Activated CD8-positive, alpha-beta memory T cell treated with anti-CD3 and anti-CD28 coated beads, Interleukin-2, amount 50 U/mL, for 4 hours (primary cell): Measurements from ENCODE around the gene APOA4.
"Not testable (repeated sequence)": the region's sequence is repeated elsewhere in the genome, so short reads cannot be mapped to it uniquely, and the experiment has no call there.

ENCODE experiments used
- DNase-seq: peaks from one replicate; pipeline ENCODE4 v3.0.0-alpha.2; 2020

Gene APOA4

DNA sequence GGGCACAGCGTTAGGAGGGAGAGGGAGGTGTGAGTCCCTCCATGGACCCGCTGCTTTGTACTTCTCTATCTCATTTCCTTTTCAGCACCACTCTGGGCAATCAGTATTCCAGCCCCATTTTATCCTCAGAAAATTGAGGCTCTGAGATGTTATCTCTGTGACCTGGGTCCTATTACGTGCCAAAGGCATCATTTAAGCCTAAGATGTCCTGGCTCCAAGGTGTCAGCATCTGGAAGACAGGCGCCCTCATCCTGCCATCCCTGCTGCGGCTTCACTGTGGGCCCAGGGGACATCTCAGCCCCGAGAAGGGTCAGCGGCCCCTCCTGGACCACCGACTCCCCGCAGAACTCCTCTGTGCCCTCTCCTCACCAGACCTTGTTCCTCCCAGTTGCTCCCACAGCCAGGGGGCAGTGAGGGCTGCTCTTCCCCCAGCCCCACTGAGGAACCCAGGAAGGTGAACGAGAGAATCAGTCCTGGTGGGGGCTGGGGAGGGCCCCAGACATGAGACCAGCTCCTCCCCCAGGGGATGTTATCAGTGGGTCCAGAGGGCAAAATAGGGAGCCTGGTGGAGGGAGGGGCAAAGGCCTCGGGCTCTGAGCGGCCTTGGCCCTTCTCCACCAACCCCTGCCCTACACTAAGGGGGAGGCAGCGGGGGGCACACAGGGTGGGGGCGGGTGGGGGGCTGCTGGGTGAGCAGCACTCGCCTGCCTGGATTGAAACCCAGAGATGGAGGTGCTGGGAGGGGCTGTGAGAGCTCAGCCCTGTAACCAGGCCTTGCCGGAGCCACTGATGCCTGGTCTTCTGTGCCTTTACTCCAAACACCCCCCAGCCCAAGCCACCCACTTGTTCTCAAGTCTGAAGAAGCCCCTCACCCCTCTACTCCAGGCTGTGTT, 5.8 kb upstream of the APOA4 start:
- no peak for DNase-seq

DNA sequence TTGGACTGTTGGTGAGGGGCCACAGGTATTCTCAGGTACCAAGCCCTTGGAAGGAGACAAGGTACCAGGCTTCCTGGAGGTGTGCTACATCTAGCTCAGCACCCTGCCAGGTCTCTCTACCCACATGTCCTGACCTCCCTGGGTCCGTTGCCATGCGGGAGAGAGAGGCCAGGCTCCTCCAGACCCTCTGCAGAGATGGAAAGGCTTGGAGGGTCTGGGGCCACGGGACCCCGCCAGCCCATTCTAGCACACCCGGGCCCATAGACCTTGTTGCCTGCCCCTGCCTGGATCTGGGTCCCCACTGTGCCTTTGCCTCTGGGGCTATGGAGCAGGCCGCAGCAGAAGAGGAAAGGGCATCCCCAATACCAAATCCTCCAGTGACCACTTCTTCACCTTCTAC, 4.4 kb upstream of the APOA4 start:
- DNase-seq = no peak

DNA sequence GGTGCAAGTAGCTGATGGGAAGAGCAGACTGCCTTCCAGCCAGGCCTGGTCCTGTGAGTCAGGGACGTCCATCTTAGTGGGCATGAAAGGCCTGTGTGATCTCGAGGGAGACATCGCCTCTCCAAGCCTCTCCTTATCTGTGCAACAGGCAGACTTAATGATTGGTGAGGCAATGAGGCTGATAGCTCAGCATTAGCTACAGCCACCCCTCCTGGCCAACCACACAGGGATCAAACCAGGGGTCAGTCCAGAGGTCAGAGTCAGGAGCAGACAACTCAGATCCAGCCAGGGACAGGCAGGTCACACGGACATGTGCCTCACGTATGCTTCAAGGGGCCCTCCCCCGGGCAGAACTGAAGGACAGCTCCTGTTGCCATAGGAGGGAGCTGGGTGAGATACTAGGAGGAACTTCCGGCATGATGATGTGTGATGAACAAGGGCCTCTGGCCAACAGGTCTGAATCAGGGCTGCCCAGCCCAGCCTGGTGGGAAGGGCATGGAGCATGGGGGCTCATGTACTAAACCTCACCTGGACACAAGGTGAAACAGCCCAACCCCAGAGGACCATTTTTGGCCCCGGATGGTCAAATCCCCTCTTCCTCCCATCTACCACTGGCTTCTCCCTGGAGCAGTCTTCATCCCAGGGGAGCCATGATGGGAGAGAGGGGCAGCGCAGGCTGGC, 3.8 kb upstream of the APOA4 start:
- DNase-seq = no peak

DNA sequence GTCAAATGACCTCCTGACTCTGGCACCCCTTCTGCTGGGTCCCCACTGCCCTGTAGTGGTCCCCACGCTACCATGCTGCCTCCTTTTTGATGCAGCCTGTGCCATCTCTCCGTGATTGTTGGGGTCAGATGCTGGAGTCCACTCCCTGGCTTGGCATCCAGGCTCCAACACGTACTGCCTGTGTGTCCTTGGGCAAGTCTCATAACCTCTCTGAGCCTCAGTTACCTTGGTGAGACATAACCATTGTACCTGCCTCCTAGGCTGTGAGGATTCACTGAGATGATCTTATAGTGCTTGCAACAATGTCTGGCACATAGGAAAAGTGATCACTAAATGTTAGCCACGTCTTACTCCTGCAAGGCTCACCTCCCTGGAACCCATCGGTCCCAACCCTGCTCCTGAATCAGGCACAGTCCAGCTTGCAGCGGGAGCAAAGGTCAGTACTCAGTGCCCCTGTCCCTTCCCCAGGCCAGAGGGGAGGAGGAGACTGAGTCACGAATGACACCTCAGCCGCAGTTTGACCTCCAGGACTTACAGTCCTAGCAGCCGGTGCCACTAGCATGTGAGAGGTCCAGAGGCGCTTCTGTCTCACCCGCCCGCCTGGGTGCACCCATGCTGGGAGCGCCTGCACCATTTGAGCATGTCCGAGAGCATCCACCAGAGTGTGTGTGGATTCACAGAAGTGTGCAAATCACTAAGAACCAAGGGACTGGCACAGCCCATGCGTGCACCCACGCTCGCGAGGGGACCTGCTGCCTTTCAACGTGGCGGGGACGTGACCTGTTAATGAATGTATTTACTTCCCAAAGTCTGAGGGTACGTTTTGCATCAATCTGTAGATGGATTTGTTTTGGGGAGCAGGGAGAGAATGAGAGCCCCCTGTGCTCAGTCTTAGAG, 3.0 kb upstream of the APOA4 start:
- no peak for DNase-seq

DNA sequence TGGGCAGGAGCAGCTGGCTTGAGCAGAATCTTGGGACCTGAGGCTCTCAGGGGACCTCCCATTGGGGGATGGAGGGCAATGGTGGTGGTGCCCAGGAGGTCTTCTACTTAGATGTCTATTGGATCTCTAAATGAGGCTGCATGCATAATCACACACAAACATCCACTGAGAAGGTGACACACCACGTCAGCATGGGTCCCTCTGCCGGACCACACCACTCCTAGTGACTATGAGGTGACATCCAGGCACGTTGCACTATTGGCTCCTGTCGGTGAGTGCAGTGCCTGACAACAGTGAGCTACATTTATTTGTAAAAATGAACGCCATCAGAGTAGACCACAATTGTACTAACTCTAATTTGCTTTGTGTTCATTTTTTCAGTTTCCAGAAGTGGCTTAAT, 2.3 kb upstream of the APOA4 start:
- no peak for DNase-seq

DNA sequence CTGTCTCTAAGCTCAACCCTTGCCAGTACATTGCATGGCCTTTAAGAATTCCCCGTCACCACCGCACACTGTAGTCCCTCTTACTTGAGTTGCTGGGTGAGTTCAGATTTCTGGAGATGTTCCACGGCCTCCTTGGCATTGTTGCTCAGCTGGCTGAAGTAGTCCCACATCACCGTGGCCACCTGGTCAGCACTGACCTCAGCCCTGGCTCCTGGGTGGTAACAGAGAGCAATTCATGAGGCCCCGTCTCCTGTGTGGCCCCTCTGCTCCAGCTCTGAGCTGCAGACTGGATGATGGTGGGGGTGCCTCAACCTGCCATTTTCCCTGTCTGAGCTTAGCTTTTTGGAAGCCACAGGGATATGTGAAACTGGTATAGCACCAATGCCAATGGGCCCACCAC, 529 bp downstream of the APOA4 start:
- DNase-seq = no peak

DNA sequence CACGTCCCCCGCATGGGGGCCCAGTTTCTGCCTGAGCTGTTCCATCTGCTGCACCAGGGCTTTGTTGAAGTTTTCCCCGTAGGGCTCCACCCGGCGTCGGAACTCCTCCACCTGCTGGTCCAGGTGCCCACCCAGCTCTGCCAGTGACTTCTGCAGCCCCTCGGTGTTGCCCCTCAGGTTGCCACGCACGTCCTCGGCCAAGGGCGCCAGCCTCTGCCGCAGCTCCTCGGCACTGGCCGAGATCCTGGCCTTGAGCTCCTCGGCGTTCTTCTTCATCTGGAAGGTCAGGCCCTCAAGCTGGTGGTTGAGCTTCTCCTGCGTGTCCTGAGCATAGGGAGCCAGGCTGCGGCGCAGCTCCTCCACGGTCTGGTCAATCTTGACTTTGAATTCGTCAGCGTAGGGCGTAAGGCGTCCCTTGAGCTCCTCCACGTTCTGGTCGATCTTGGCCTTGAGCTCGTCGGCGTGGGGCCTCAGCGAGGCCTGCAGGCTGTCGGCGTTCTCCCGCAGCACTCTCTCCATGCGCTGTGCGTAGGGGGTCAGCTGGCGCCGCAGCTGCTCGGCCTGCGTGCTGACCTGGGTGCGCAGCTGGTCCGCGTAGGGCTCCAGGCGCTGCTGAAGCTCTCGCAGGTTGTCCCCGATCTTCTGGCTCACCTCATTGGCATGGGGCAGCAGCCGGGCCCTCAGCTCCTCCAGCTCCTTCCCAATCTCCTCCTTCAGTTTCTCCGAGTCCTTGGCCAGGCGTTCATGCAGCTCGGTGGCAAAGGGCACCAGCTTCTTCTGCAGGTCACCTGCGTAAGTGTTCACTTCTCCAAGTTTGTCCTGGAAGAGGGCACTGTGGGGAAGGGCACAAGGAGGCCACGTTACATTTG, 1.8 kb downstream of the APOA4 start:
- no peak for DNase-seq

DNA sequence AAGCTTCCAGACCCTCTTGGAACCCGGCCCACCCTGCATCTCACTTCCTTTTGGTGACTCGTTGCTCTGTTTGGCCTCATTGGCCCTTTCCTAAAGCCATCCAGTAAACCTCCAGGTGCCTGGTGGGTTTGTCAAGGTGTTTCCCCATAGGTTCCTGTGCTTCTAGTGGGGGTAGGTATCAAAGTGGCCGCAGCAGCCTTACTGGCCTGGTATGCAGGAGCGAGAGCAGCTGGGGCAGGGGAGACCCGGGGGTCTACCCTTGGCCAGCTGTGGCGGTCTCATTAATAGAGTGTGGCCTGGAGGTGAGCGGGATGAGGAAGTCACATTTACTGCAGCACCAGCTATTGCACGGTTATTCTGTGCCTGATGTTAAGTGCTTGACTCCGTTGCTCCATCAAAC, 4.1 kb downstream of the APOA4 start:
- no peak for DNase-seq

DNA sequence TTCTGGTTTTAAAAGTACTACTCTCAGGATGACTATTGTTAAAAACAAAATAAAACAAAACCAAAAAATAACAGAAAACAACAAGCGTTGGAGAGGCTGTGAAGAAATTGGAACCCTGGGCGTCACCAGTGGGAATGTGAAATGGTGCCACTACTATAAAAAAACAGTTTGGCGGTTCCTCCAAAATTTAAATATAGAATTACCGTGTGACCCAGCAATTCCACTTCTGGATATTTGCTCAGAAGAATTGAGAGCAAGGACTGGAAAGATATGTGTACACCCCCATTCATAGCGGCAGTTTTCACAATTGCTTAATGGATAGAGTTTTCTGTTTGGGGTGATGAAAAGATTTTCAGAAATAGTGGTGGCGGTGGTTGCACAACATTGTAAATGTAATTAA, 8.6 kb downstream of the APOA4 start:
- no peak for DNase-seq

DNA sequence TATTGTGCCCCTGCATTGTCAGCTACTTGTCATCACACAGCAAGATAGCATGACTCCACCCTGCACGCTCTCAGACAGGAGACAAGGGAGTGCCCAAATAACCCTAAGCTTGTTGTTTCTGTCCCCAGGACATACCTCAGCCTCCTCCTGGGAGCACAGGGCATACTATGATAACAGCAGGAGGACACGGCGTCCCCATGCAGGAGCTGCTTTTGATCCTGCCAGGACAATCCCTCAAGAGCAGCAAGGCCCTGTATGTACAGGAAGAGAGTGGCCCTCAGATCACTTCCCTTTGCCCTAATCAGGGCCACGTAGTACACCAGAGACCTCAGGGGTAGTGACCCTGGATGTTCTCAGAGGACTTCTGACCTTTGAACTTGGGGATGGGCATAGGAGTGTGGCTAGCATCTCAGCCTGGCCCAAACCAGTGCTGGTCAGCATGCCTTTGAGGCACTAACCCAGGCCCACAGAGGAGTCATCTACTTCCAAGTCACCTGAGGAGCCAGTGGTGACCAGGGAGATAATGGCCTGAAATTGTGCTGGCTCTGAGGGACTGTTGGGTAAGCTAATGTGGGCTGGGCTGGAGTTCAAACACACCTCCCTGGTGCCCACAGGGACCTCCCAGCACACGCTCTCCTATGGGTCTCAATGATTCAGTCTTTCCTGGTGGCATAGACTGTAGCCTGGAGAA, 9.2 kb downstream of the APOA4 start:
- no peak for DNase-seq

DNA sequence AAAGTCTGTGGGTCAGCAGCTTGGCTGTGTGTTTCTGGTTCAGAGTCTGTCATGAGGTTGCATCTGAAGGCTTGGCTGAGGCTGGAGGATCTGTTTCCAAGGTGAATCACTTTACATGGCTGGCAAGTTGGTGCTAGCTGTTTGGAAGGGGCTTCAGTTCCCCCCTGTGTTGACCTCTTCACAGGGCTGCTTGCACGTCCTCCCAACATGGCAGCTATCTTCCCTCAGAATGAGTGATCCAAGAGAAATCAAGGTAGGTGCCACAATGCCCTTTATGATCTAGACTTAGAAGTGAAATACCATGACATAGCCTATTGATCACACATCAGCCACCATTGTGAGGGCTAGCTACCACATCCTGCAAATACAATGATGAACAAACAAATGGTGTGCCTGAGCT, 9.9 kb downstream of the APOA4 start:
- DNase-seq = no peak

DNA sequence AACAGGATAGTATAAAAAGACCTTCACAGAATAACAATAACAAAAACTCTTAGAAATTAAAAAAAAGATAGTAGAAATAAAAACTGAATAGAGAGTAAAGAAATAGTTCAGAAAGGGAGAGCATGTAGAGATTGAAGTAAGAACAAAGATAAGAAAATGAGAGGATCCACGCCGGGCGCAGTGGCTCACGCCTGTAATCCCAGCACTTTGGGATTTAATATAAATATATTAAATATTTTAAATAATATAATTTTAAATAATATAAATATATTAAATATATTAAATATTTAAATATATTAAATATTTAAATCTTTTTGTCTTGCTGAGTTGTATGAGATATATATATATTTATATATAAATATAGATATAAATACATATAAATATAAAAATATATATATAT, 11.0 kb downstream of the APOA4 start:
- no peak for DNase-seq

DNA sequence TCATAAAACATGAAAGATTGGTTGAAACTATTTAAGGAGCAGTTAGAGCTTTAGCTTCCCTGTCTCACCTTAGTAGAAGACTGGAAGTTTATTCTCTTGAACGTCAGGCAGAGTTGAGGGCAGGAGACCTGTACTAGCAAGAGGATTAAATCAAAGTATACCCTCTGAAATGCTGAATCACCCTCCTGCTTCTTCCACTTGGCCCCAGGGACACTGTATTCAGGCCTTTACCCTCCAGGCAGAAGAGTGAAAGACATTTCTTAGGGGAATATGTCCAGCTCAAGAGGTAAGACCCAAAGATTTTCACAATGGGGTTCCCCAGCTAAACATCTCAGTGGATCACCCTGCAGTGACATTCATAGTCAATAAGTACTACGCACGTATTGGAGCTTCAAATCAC, 11.9 kb downstream of the APOA4 start:
- DNase-seq = no peak

DNA sequence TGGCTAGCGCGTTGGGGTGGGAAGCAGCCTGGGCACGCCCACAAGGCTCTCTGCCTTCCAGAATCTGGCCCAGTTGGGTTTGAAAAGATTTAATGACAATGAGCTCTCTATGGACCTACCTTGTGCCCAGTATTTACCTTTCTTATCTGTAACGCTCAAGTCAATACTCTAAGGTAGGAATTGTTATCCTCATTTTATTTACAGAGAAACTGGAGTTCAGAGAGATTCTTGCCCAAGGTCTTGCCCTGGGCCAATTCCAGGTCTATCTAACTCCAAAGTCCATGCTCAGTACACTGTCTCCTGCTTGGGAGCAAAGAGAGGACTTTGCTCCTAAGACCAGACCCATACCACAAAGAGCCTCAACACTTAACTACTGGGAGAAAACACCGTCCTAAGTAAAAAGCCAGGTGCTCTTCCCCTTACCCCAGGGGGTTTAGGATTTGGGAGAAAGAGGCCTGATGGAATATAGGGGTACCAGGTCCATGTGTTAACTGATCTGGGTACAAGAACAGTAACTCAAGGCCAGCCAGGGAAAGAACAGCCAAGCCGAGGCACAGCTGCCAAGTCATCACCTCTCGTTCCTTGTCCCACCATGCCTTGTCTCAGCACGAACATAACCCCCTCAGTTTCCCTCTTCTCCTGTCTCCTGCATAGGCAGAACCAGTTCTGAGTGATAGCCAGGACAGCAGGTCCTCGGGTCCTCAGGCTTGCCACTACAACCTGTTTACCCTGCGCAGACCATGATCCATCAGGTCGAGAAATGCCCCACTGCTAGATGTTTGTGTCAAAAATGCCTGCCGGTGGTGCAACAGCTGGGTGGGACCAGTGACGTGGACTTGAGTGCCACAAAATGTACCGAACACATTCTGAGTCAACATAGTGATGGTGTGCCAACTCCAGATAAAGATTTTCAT, 14.6 kb downstream of the APOA4 start:
- no peak for DNase-seq

DNA sequence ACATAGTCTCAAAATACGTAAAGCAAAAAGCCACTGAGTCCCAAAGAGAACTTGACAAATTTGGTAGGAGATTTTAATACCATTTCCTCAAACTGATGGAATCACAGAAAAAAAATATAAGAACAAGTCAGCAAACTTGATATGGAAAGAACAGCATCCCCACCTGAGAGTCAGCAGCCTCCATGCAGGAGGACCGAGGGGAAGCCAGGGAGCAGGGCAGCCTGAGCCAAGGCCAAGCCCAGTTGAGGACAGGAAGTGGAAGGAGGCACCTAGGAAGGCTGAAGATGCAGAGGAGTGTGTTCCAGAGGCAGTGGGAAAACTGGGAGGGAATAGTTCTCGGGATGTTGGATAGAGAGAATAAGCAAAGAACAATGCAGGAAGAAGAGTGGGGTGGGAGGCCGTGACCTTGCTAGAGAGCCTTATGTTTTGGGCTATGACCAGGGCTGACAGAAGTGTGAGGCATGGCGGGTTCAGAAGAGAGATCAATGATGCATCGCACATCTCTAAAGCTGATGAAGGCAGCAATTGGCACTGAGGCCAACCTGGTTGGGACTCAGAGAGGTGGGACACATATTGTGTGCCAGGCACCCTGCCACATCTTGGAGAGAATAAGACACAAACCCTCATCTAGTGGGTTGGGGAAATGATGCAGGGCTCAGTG, 15.4 kb downstream of the APOA4 start:
- DNase-seq = no peak

DNA sequence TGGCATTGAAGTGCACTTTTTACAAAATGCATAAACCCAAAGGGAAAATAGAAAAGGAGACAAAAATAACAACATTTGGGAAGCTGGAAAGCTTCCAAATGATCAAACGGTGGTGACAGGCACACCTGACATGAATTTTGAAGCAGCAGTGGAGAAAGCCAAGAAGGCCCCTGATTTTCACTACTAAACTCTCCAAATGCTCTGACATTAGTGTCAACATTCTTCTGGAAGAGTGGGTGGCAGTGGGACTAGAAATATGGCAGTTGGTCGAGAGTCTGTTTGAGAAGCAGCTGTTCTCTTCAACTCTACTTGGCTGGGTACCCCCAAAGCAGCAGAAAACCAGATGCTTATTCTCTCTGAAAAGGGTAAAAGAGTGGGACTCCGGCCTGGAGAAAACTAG, 19.1 kb downstream of the APOA4 start:
- DNase-seq = no peak

DNA sequence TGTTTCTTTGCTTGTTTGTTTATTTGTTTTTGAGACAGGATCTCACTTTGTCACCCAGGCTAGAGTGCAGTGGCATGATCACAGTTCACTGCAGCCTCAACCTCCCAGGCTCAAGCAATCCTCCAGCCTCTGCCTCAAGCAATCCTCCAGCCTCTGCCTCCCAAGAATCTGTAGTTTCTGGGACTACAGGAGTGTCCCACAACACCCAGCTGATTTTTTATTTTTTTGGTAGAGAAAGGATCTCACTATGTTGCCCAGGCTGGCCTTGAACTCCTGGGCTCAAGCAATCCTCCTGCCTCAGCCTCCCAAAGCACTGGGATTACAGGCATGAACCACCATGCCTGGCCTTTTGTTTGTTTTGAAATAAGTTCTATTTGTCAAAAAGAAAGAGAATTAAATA, 21.4 kb downstream of the APOA4 start:
- DNase-seq = not testable (repeated sequence)

DNA sequence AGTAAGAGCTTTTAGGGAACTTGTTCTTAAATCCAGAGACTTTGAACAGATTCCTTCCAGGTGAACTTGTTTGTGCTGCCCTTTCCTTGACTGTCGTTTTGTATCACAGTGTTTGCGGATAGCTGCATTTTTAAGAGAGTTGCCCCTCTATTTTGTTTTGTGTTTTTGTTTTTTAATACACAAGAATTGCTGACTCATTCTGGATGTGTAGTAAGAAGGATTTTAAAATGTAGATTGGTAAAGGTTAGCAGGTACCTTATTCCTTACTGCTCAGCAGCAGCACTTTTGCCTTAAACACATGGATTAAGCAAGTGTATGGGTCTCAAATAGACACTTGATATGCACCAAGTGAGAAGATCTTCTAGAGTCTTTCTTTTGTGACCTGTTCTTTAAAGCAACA, 22.5 kb downstream of the APOA4 start:
- no peak for DNase-seq

DNA sequence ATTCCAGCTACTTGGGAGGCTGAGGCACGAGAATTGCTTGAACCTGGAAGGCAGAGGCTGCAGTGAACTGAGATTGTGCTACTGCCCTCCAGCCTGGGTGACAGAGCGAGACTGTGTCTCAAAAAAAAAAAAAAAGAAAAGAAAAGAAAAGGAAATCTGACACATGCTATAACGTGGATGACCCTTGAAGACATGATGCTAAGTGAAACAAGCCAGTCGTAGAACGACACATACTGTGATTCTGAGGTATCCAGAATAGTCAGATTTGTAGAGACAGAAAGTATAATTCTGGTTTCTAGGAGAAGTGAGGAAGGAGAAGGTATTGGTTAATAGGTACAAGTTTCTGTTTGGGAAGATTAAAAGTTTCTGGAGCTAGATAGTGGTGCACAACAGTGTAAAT, 24.7 kb downstream of the APOA4 start:
- DNase-seq = no peak

DNA sequence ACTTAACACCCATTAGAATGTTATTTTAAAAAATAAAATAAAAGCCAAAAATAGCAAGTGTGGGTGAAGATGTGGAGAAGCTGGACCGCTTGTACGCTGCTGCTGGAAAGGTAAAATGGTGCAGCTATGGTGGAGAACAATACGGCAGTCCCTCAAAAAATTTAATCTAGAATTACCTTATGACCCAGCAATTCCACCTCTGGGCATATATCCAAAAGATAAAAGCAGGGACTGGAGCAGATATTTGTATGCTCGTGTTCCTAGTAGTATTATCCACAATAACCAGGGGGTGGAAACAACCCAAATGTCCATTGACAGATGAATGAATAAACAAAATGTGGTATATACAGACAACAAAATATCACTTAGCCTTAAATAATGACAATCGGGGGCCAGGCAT, 25.3 kb downstream of the APOA4 start:
- no peak for DNase-seq
